Hepatocyte (in vitro differentiated cells): ENCODE measurements around the gene ZNF804A. TPM values are rescaled to one million over a fixed set of nuclear protein-coding genes. Genes with fewer than 3 reads are reported as not detected.

Experiments used
- DNase-seq: peaks from one replicate; pipeline ENCODE4 v3.0.0-alpha.2; 2016; ENCODE audit warnings: low spot score
- H2AFZ ChIP-seq: fragments of 200-600 bp; sonication (generic); 2 replicates; pipeline ENCODE4 v1.6.0; 2016; ENCODE audit warnings: antibody characterized with exemption, mild to moderate bottlenecking
- H3K27ac ChIP-seq: fragments of 200-600 bp; sonication (generic); 2 replicates; pipeline ENCODE4 v1.5.1; 2016; ENCODE audit warnings: mild to moderate bottlenecking
- H3K27me3 ChIP-seq: fragments of 200-600 bp; sonication (generic); 2 replicates; pipeline ENCODE4 v1.6.1; 2016
- H3K36me3 ChIP-seq: fragments of 200-600 bp; sonication (generic); replicated peaks from 2 replicates; pipeline ENCODE4 v1.5.1; 2016; ENCODE audit warnings: low read depth; ENCODE audit not compliant: insufficient read depth
- H3K4me1 ChIP-seq: fragments of 200-600 bp; sonication (generic); 2 replicates; pipeline ENCODE4 v1.5.1; 2016; ENCODE audit warnings: mild to moderate bottlenecking, moderate library complexity; ENCODE audit not compliant: insufficient read depth
- H3K4me2 ChIP-seq: fragments of 200-600 bp; sonication (generic); 2 replicates; pipeline ENCODE4 v1.6.0; 2016
- H3K4me3 ChIP-seq: fragments of 200-600 bp; sonication (generic); 2 replicates; pipeline ENCODE4 v1.5.1; 2016; ENCODE audit warnings: mild to moderate bottlenecking
- H3K79me2 ChIP-seq: fragments of 200-600 bp; sonication (generic); 2 replicates; pipeline ENCODE4 v1.6.0; 2017; ENCODE audit warnings: mild to moderate bottlenecking
- H3K9me2 ChIP-seq: fragments of 200-600 bp; sonication (generic); replicated peaks from 2 replicates; pipeline ENCODE4 v1.6.0; 2017; ENCODE audit warnings: mild to moderate bottlenecking; ENCODE audit not compliant: insufficient read depth
- H3K9me3 ChIP-seq: fragments of 200-600 bp; sonication (generic); 2 replicates; pipeline ENCODE4 v1.5.1; 2016; ENCODE audit warnings: low read depth, mild to moderate bottlenecking
- H4K20me1 ChIP-seq: fragments of 200-600 bp; sonication (generic); 2 replicates; pipeline ENCODE4 v1.6.0; 2016; ENCODE audit warnings: mild to moderate bottlenecking; ENCODE audit not compliant: insufficient read depth, poor library complexity, severe bottlenecking
- CTCF ChIP-seq: fragments of 200-600 bp; sonication (generic); IDR thresholded peaks from 2 replicates; pipeline ENCODE4 v1.5.1; 2016; ENCODE audit warnings: antibody characterized with exemption, mild to moderate bottlenecking; ENCODE audit not compliant: poor library complexity
- EZH2 ChIP-seq: fragments of 200-600 bp; sonication (generic); IDR thresholded peaks from 2 replicates; pipeline ENCODE4 v1.6.1; 2016; ENCODE audit warnings: antibody characterized with exemption, mild to moderate bottlenecking, borderline replicate concordance
- EZH2phosphoT487 ChIP-seq: fragments of 200-600 bp; sonication (generic); IDR thresholded peaks from one replicate; pipeline ENCODE4 v1.6.1; 2018; ENCODE audit warnings: antibody characterized with exemption, mild to moderate bottlenecking, low read depth, moderate library complexity; ENCODE audit not compliant: unreplicated experiment, severe bottlenecking
- WGBS: methylation state at CpG from one replicate; pipeline ENCODE4 v1.1.6; 2016; ENCODE audit warnings: low lambda C conversion rate; ENCODE audit errors: missing lambda C conversion rate; 5-methylcytosine and 5-hydroxymethylcytosine counted together
- polyA plus RNA-seq: library from polyadenylated mRNA; unstranded; fragments of >200 nt; fragmentation: Nextera tagmentation; extraction: Ambion mirVana; gene quantifications from 2 replicates; pipeline ENCODE4 v1.2.1, GENCODE V29; 2016
- total RNA-seq: library from RNA; depleted of rRNA; stranded (reverse); fragments of >200 nt; gene quantifications from 2 replicates; pipeline ENCODE4 v1.2.3, GENCODE V29; 2014

Gene ZNF804A
- total and polyA plus RNA-seq, 2 experiments from 2014 or later, result 1.7 to 2.3 TPM

- no peaks in the 10 kb centered on the region for H3K9me2 ChIP-seq
Observed at GRCh38 chr2:184644685-184645084, 46.4 kb downstream of the ZNF804A start.

GRCh38 chr2:184646177-184646576 lies 47.8 kb downstream of the ZNF804A start:
- Histone ChIP-seq H4K20me1 (no peaks in the 10 kb centered on the region), H3K36me3 (no peaks in the 10 kb centered on the region), H3K27ac (no peak overlapping the region), H3K9me3 (no peaks in the 10 kb centered on the region), H3K4me1 (no peaks in the 10 kb centered on the region), H3K27me3 (no peaks in the 10 kb centered on the region), H3K79me2 (no peaks in the 10 kb centered on the region), H3K9me2 (no peaks in the 10 kb centered on the region), H2AFZ (no peak overlapping the region), H3K4me2 (no peak overlapping the region), H3K4me3 (no peak overlapping the region)
- peak; percentile 4 for DNase-seq
- TF ChIP-seq EZH2, result no peak
- no peak for TF ChIP-seq EZH2phosphoT487
- no peak for TF ChIP-seq CTCF
- 79% methylated on average over 2 of the region's 2 CpGs for WGBS

More at GRCh38 chr2:184644685-184645084, 46.4 kb downstream of the ZNF804A start:
- Histone ChIP-seq H3K36me3 (no peaks in the 10 kb centered on the region), H3K79me2 (no peaks in the 10 kb centered on the region), H2AFZ (no peak overlapping the region), H3K27me3 (no peaks in the 10 kb centered on the region), H3K9me3 (no peaks in the 10 kb centered on the region), H4K20me1 (no peaks in the 10 kb centered on the region), H3K4me1 (no peaks in the 10 kb centered on the region), H3K4me3 (no peak overlapping the region), H3K27ac (no peak overlapping the region), H3K4me2 (no peak overlapping the region)
- DNase-seq, result no peak
- TF ChIP-seq EZH2 (no peak), CTCF (peak; percentile 43), EZH2phosphoT487 (no peak)

- no peaks in the 10 kb centered on the region for H3K36me3 ChIP-seq
- DNase-seq, result no peak
- WGBS, result 94% methylated on average over 4 of the region's 4 CpGs
- TF ChIP-seq EZH2phosphoT487 (no peak), CTCF (no peak), EZH2 (no peak)
- H3K27ac ChIP-seq, result no peak overlapping the region
- H4K20me1 ChIP-seq, result no peaks in the 10 kb centered on the region
- no peaks in the 10 kb centered on the region for H3K79me2 ChIP-seq
- no peaks in the 10 kb centered on the region for H3K9me2 ChIP-seq
- H3K9me3 ChIP-seq, result no peaks in the 10 kb centered on the region
- H3K4me3 ChIP-seq, result no peak overlapping the region
- no peak overlapping the region for H3K4me2 ChIP-seq
- H3K27me3 ChIP-seq, result no peaks in the 10 kb centered on the region
- no peak overlapping the region for H2AFZ ChIP-seq
- no peaks in the 10 kb centered on the region for H3K4me1 ChIP-seq
Observed at GRCh38 chr2:184646593-184646992, 48.3 kb downstream of the ZNF804A start.

- H3K36me3 ChIP-seq, result no peaks in the 10 kb centered on the region
- H3K4me3 ChIP-seq, result no peak overlapping the region
- peaks cover 2% of the 10 kb centered on the region for H3K4me1 ChIP-seq
- no peaks in the 10 kb centered on the region for H4K20me1 ChIP-seq
- 52% methylated on average over 2 of the region's 2 CpGs for WGBS
- no peaks in the 10 kb centered on the region for H3K27me3 ChIP-seq
- H3K9me2 ChIP-seq, result no peaks in the 10 kb centered on the region
- no peaks in the 10 kb centered on the region for H3K9me3 ChIP-seq
- H3K79me2 ChIP-seq, result no peaks in the 10 kb centered on the region
- H3K27ac ChIP-seq, result no peak overlapping the region
- DNase-seq, result no peak
- no peak overlapping the region for H3K4me2 ChIP-seq
- no peak for TF ChIP-seq EZH2phosphoT487
- no peak for TF ChIP-seq CTCF
- TF ChIP-seq EZH2, result no peak
- no peak overlapping the region for H2AFZ ChIP-seq
Observed at GRCh38 chr2:184654945-184655344, 56.6 kb downstream of the ZNF804A start.
